Breast epithelium (tissue), 4 donors: ENCODE measurements around the gene PNKD. TPM values are rescaled to one million over a fixed set of nuclear protein-coding genes. Genes with fewer than 3 reads are reported as not detected.

Experiments used
- DNase-seq, 2 donors: peaks; one replicate each; pipeline ENCODE4 v3.0.0-alpha.2; 2019; ENCODE audit warnings: low spot score in 2 of 2
- H3K27ac ChIP-seq, 2 donors: fragments of 200-600 bp; sonication (generic) in 1 of 2; one replicate each; pipeline ENCODE4 v1.5.1; 2016 to 2019; ENCODE audit warnings: mild to moderate bottlenecking in 1 of 2
- H3K27me3 ChIP-seq, 2 donors: fragments of 200-600 bp; sonication (generic) in 1 of 2; one replicate each; pipeline versions ENCODE4 v1.5.1 to v1.6.0; 2017 to 2019; ENCODE audit warnings: control low read depth in 1 of 2, mild to moderate bottlenecking in 1 of 2
- H3K36me3 ChIP-seq: fragments of 200-600 bp; one replicate; pipeline ENCODE4 v1.5.1; 2019
- H3K4me1 ChIP-seq, 2 donors: fragments of 200-600 bp; sonication (generic); one replicate each; pipeline ENCODE4 v1.5.1; 2016 to 2019; ENCODE audit warnings: control low read depth in 1 of 2
- H3K4me3 ChIP-seq, 3 donors: fragments of 200-600 bp; sonication (generic); 1 replicate in 2 of 3; 2 replicates in 1 of 3; pipeline ENCODE4 v1.5.1; 2016 to 2019; ENCODE audit warnings: mild to moderate bottlenecking in 3 of 3, moderate library complexity in 2 of 3
- H3K9me3 ChIP-seq, 2 donors: fragments of 200-600 bp; sonication (generic) in 1 of 2; one replicate each; pipeline ENCODE4 v1.5.1; 2016 to 2019; ENCODE audit warnings: control low read depth in 1 of 2
- CTCF ChIP-seq, 3 donors: fragments of 450-650 bp; IDR thresholded peaks; one replicate each; pipeline ENCODE4 v1.5.1; 2016 to 2017; ENCODE audit warnings: antibody characterized with exemption in 3 of 3, mild to moderate bottlenecking in 3 of 3, moderate library complexity in 3 of 3
- POLR2A ChIP-seq: fragments of 450-650 bp; IDR thresholded peaks from one replicate; pipeline ENCODE4 v1.6.1; 2016; ENCODE audit warnings: antibody characterized with exemption, mild to moderate bottlenecking, moderate library complexity
- POLR2AphosphoS5 ChIP-seq, 3 donors: sonication (generic); formaldehyde crosslinking; IDR thresholded peaks; one replicate each; pipeline ENCODE4 v1.6.1; 2017; ENCODE audit warnings: antibody characterized with exemption in 3 of 3
- intact Hi-C: fragments of 100-400 bp; cut with DNase I; formaldehyde crosslinking; loops from one replicate; pipeline ENCODE4 v1.15.1; 2023; ENCODE audit warnings: low total_unique reads
- total RNA-seq, 3 donors: library from RNA; depleted of rRNA; stranded (reverse); fragments of >200 nt; gene quantifications; one replicate each; pipeline ENCODE4 v1.1.0, GENCODE V29; 2016

The PNKD gene
- total RNA-seq, 3 donors from 2014 or later = 30.2 to 48.3 (median 35.6) TPM

GRCh38 chr2:218315397-218315796 lies 45.1 kb downstream of the PNKD start:
- TF ChIP-seq POLR2A (no peak), POLR2AphosphoS5 (IDR thresholded peaks at IDR 0.05) (no peak), CTCF (IDR thresholded peaks at IDR 0.05) (no peak)
- no peak overlapping the region for H3K4me3 ChIP-seq
- H3K4me1 ChIP-seq = no peaks in the 10 kb centered on the region
- H3K36me3 ChIP-seq = no peaks in the 10 kb centered on the region
- no peaks in the 10 kb centered on the region for H3K27me3 ChIP-seq
- no peak for DNase-seq
- H3K9me3 ChIP-seq = no peaks in the 10 kb centered on the region
- H3K27ac ChIP-seq = no peak overlapping the region
- intact Hi-C loops = loop anchor here (10.0 kb wide), 1 partner anchor 1911 kb away; no protein-coding TSS in a partner anchor

- DNase-seq = no peak
- H3K4me1 ChIP-seq = no peaks in the 10 kb centered on the region
- H3K4me3 ChIP-seq = no peak overlapping the region
- H3K36me3 ChIP-seq = no peaks in the 10 kb centered on the region
- H3K9me3 ChIP-seq = no peaks in the 10 kb centered on the region
- H3K27ac ChIP-seq = no peak overlapping the region
- intact Hi-C loops = loop anchor here (10.0 kb wide), 1 partner anchor 1912 kb away; no protein-coding TSS in a partner anchor
- no peak for TF ChIP-seq CTCF (IDR thresholded peaks at IDR 0.05)
- no peak for TF ChIP-seq POLR2AphosphoS5 (IDR thresholded peaks at IDR 0.05)
- no peak for TF ChIP-seq POLR2A
- H3K27me3 ChIP-seq = no peaks in the 10 kb centered on the region
These were observed 46.9 kb downstream of the PNKD start for GRCh38 chr2:218317303-218317630.

GRCh38 chr2:218317835-218318234 lies 47.5 kb downstream of the PNKD start:
- TF ChIP-seq POLR2AphosphoS5 (IDR thresholded peaks at IDR 0.05) (no peak), POLR2A (no peak), CTCF (IDR thresholded peaks at IDR 0.05) (no peak)
- Histone ChIP-seq H3K9me3 (no peaks in the 10 kb centered on the region), H3K4me3 (no peak overlapping the region), H3K27ac (no peak overlapping the region), H3K4me1 (no peaks in the 10 kb centered on the region), H3K36me3 (no peaks in the 10 kb centered on the region), H3K27me3 (no peaks in the 10 kb centered on the region)
- intact Hi-C loops = loop anchor here (10.0 kb wide), 1 partner anchor 1913 kb away; no protein-coding TSS in a partner anchor
- DNase-seq = no peak

- intact Hi-C loops = loop anchor here (10.0 kb wide), 1 partner anchor 1913 kb away; no protein-coding TSS in a partner anchor
- H3K9me3 ChIP-seq = no peaks in the 10 kb centered on the region
- H3K27me3 ChIP-seq = no peaks in the 10 kb centered on the region
- H3K4me3 ChIP-seq = no peak overlapping the region
- H3K27ac ChIP-seq = no peak overlapping the region
- TF ChIP-seq CTCF (IDR thresholded peaks at IDR 0.05) (no peak), POLR2AphosphoS5 (IDR thresholded peaks at IDR 0.05) (no peak), POLR2A (no peak)
- H3K36me3 ChIP-seq = no peaks in the 10 kb centered on the region
- DNase-seq = no peak
- H3K4me1 ChIP-seq = no peaks in the 10 kb centered on the region
These were observed 47.9 kb downstream of the PNKD start for GRCh38 chr2:218318241-218318640.

- TF ChIP-seq POLR2AphosphoS5 (IDR thresholded peaks at IDR 0.05) (no peak), CTCF (IDR thresholded peaks at IDR 0.05) (no peak), POLR2A (no peak)
- H3K4me3 ChIP-seq = no peak overlapping the region
- no peaks in the 10 kb centered on the region for H3K27me3 ChIP-seq
- no peaks in the 10 kb centered on the region for H3K9me3 ChIP-seq
- no peak overlapping the region for H3K27ac ChIP-seq
- intact Hi-C loops = loop anchor here (10.0 kb wide), 1 partner anchor 1915 kb away; no protein-coding TSS in a partner anchor
- no peak for DNase-seq
- H3K36me3 ChIP-seq = no peaks in the 10 kb centered on the region
- no peaks in the 10 kb centered on the region for H3K4me1 ChIP-seq
These were observed 49.6 kb downstream of the PNKD start for GRCh38 chr2:218319813-218320365.
